HepG2 (cell line): Measurements from ENCODE around the gene CIDEA. TPM values are rescaled to one million over a fixed set of nuclear protein-coding genes. Genes with fewer than 3 reads are reported as not detected.

Experiments
- ATAC-seq: fragments of 200-7000 bp; cut with Tn5 transposase; 3 replicates; pipeline ENCODE4 v1.9.1; 2020; ENCODE audit warnings: mild to moderate bottlenecking, moderate library complexity
- BruUV-seq: library from RNA; stranded (reverse); fragments of 400-500 nt; replicated peaks from 2 replicates; lab custom pipeline; 2021; lab: Mats Ljungman, UMichigan
- CTCF ChIA-PET: fragments of 300-600 bp; formaldehyde crosslinking; extraction: SDS; loops from one replicate; lab custom pipeline; 2021; ENCODE audit warnings: low total read pairs, inconsistent platforms, low intra/inter-chr PET ratio; lab: Yijun Ruan, JAX
- POLR2A ChIA-PET: fragments of 350-600 bp; sonication (Branson Sonifier 250); formaldehyde crosslinking; loops from one replicate; lab custom pipeline; 2020; ENCODE audit warnings: antibody characterized with exemption, inconsistent platforms; lab: Yijun Ruan, JAX
- DNase-seq: peaks from one replicate; pipeline ENCODE4 v3.0.0-alpha.2; 2015; ENCODE audit warnings: low spot score
- FAIRE-seq: peaks from 3 replicates; lab custom pipeline; 2011; peaks lifted over from hg19 to GRCh38; lab: Jason Lieb, UNC
- H2AFZ ChIP-seq: one replicate; pipeline ENCODE4 v1.6.1; 2011; ENCODE audit warnings: low read length, inconsistent platforms
- H3K27ac ChIP-seq: fragments of 300-600 bp; 3 replicates; pipeline ENCODE4 v1.8.0; 2011; ENCODE audit warnings: mixed run types, mild to moderate bottlenecking, mixed read lengths, low read length, inconsistent platforms; ENCODE audit not compliant: insufficient read depth; ENCODE audit errors: extremely low read length
- H3K27me3 ChIP-seq, 2 experiments: fragments of 200-600 bp in 1 of 2; 2 replicates in 1 of 2; 3 replicates in 1 of 2; pipeline versions ENCODE4 v1.6.0 to v1.8.0; 2011; ENCODE audit warnings: low read length in 2 of 2, mild to moderate bottlenecking in 2 of 2, moderate library complexity in 2 of 2, inconsistent platforms in 1 of 2; ENCODE audit not compliant: insufficient read depth in 2 of 2, control insufficient read depth in 1 of 2
- H3K36me3 ChIP-seq, 2 experiments: fragments of 200-600 bp in 1 of 2; replicated peaks in 1 of 2; 2 replicates in 1 of 2; 3 replicates in 1 of 2; pipeline versions ENCODE4 v1.5.1 to v1.8.0; 2011; ENCODE audit warnings: low read length in 2 of 2, inconsistent platforms in 1 of 2; ENCODE audit not compliant: insufficient read depth in 2 of 2, control insufficient read depth in 1 of 2
- H3K4me1 ChIP-seq: 2 replicates; pipeline ENCODE4 v1.5.1; 2012; ENCODE audit warnings: low read length, inconsistent platforms; ENCODE audit not compliant: insufficient read depth
- H3K4me2 ChIP-seq: 2 replicates; pipeline ENCODE4 v1.6.0; 2011; ENCODE audit warnings: low read depth, low read length, inconsistent platforms
- H3K4me3 ChIP-seq, 3 experiments: fragments of 200-600 bp in 1 of 3; sonication (generic), shearing (Covaris generic) in 1 of 3; replicated peaks in 1 of 3; 2 replicates each; pipeline ENCODE4 v1.5.1; 2011 to 2016; ENCODE audit warnings: low read length in 3 of 3, inconsistent platforms in 2 of 3, low read depth in 2 of 3, mild to moderate bottlenecking in 2 of 3, control low read depth in 1 of 3, mixed read lengths in 1 of 3; ENCODE audit not compliant: insufficient read depth in 1 of 3
- H3K79me2 ChIP-seq: one replicate; pipeline ENCODE4 v1.6.1; 2011; ENCODE audit warnings: low read length, inconsistent platforms; ENCODE audit not compliant: insufficient read depth
- H3K9ac ChIP-seq: 2 replicates; pipeline ENCODE4 v1.6.0; 2011; ENCODE audit warnings: mild to moderate bottlenecking, low read depth, low read length, inconsistent platforms; ENCODE audit not compliant: insufficient read depth
- H3K9me3 ChIP-seq: 2 replicates; pipeline ENCODE4 v1.5.1; 2012; ENCODE audit warnings: mild to moderate bottlenecking, low read length
- H4K20me1 ChIP-seq: 2 replicates; pipeline ENCODE4 v1.6.0; 2011; ENCODE audit warnings: inconsistent platforms, mild to moderate bottlenecking, low read length, moderate library complexity; ENCODE audit not compliant: insufficient read depth
- GABPB1 ChIP-seq: IDR thresholded peaks from 2 replicates; pipeline ENCODE4 v1.6.1; 2016; ENCODE audit warnings: mild to moderate bottlenecking, missing genetic modification reagents, moderate library complexity, missing compliant biosample characterization
- NR2F2 ChIP-seq: IDR thresholded peaks from 2 replicates; pipeline ENCODE4 v1.6.1; 2012; ENCODE audit warnings: low read depth, inconsistent platforms, borderline replicate concordance
- SNAPC2 ChIP-seq: sonication (generic); formaldehyde crosslinking; IDR thresholded peaks from 2 replicates; pipeline ENCODE4 v1.8.1; 2022; ENCODE audit warnings: mild to moderate bottlenecking, missing genetic modification reagents
- ZFP36 ChIP-seq: fragments of 150-350 bp; IDR thresholded peaks from 2 replicates; pipeline ENCODE4 v1.6.1; 2018; ENCODE audit warnings: borderline replicate concordance, low read length, low read depth; ENCODE audit not compliant: partially characterized antibody
- ZNF772 ChIP-seq: sonication (generic); formaldehyde crosslinking; IDR thresholded peaks from 2 replicates; pipeline ENCODE4 v1.5.0; 2020; ENCODE audit warnings: mild to moderate bottlenecking, missing genetic modification reagents
- ZNF780A ChIP-seq: sonication (generic); formaldehyde crosslinking; IDR thresholded peaks from 2 replicates; pipeline ENCODE4 v1.8.0; 2022; ENCODE audit warnings: mild to moderate bottlenecking, missing genetic modification reagents, moderate library complexity
- WGBS: methylation state at CpG from one replicate; pipeline ENCODE4 v1.1.6; 2017; ENCODE audit warnings: low lambda C conversion rate; 5-methylcytosine and 5-hydroxymethylcytosine counted together
- in situ Hi-C: cut with HindIII; loops from 2 replicates; pipeline ENCODE4 v1.10.0; 2017; ENCODE audit warnings: low pct_unique_long_range_greater_than_20kb; ENCODE audit not compliant: extremely low pct_ligation_motif_present
- intact Hi-C: fragments of 100-400 bp; cut with micrococcal nuclease; formaldehyde crosslinking; loops from one replicate; pipeline ENCODE4 v1.10.0; 2022; ENCODE audit not compliant: unreplicated experiment
- polyA plus RNA-seq, 8 experiments: library from polyadenylated mRNA; depleted of rRNA in 3 of 8; stranded (reverse) in 7 of 8; unstranded in 1 of 8; fragments of >200 nt; fragmentation: Illumina TruSeq in 4 of 8; extraction: Trizol in 4 of 8; gene quantifications; 2 replicates each; pipeline versions ENCODE4 v1.2.1 to v1.2.3, GENCODE V29; 2011 to 2016; ENCODE audit warnings: low read depth in 4 of 8, missing spikeins in 1 of 8, mixed read lengths in 1 of 8; ENCODE audit not compliant: insufficient read depth in 1 of 8
- total RNA-seq, 5 experiments: library from RNA; depleted of rRNA; stranded (reverse); fragments of >200 nt; fragmentation: Illumina TruSeq; extraction: Trizol; gene quantifications; 2 replicates each; pipeline ENCODE4 v1.2.3, GENCODE V29; 2016; ENCODE audit warnings: low read depth in 1 of 5

The CIDEA gene
- total and polyA plus RNA-seq, 2 of the 13 experiments (the other 11 are each of a cell fraction or from before 2014, with no cell fraction given) = not detected

GRCh38 chr18:12283666-12284065 lies 29.5 kb downstream of the CIDEA start:
- H3K4me1 ChIP-seq = peaks cover 33% of the 10 kb centered on the region
- H2AFZ ChIP-seq = no peak overlapping the region
- no peaks in the 10 kb centered on the region for H3K9me3 ChIP-seq
- H3K79me2 ChIP-seq = no peaks in the 10 kb centered on the region
- POLR2A ChIA-PET = no interaction called here
- no peaks in the 10 kb centered on the region for H4K20me1 ChIP-seq
- BruUV-seq = no TSS peak
- FAIRE-seq = no peak
- no peak for TF ChIP-seq SNAPC2 (CRISPR knock-in tag)
- no peak for TF ChIP-seq NR2F2
- no peak for TF ChIP-seq ZNF772 (CRISPR knock-in tag)
- no peak for TF ChIP-seq ZNF780A (CRISPR knock-in tag)
- H3K4me3 ChIP-seq = no peak overlapping the region
- H3K9ac ChIP-seq = no peak overlapping the region
- DNase-seq = no peak
- no peaks in the 10 kb centered on the region for H3K36me3 ChIP-seq
- no peak overlapping the region for H3K4me2 ChIP-seq
- peaks cover 0 to 15% of the 10 kb centered on the region in 2 experiments; a peak in 2 of 5 replicates for H3K27me3 ChIP-seq
- in situ Hi-C loops (no loop called here), intact Hi-C loops (loop anchor here (5.0 kb wide), 1 partner anchor 374 kb away; the partner anchor contains the start of gene SPIRE1)
- CTCF ChIA-PET = no interaction called here
- ATAC-seq = no peak
- H3K27ac ChIP-seq = no peak overlapping the region
- WGBS = 6% methylated on average over 1 of the region's 1 CpG

- DNase-seq (no peak), ATAC-seq (peak; percentile 29), FAIRE-seq (no peak)
- no TSS peak for BruUV-seq
- H3K9me3 ChIP-seq = no peaks in the 10 kb centered on the region
- H3K4me2 ChIP-seq = peak overlapping the region; percentile 82
- WGBS = 70% methylated on average over 16 of the region's 37 CpGs
- in situ Hi-C loops = no loop called here
- no peak overlapping the region for H2AFZ ChIP-seq
- no peak overlapping the region for H3K27ac ChIP-seq
- peaks cover 42% of the 10 kb centered on the region for H3K4me1 ChIP-seq
- no peaks in the 10 kb centered on the region for H3K79me2 ChIP-seq
- ChIA-PET POLR2A (interaction anchor here (2.8 kb wide), 1 partner anchor 8 kb away, joined by 12 read pairs; no protein-coding TSS in a partner anchor), CTCF (no interaction called here)
- peaks cover 1 to 25% of the 10 kb centered on the region in 2 experiments; a peak in 3 of 5 replicates for H3K27me3 ChIP-seq
- peak overlapping the region in 1 of 3 experiments; percentile 75; a peak in 1 of 6 replicates for H3K4me3 ChIP-seq
- H3K9ac ChIP-seq = no peak overlapping the region
- H3K36me3 ChIP-seq = no peaks in the 10 kb centered on the region
- no peaks in the 10 kb centered on the region for H4K20me1 ChIP-seq
- TF ChIP-seq ZFP36 (no peak), GABPB1 (0 out of 2 replicates have a peak, but pooled peaks have one; percentile 7)
- intact Hi-C loops = no loop called here
These were observed 33.0 kb downstream of the CIDEA start for GRCh38 chr18:12287131-12287681.
